SHP77 (cell line): ENCODE results near the gene KRTAP9-1.
"Not testable (repeated sequence)": the region's sequence is repeated elsewhere in the genome, so short reads cannot be mapped to it uniquely, and the experiment has no call there.

ENCODE experiments used
- DNase-seq, 2 experiments: peaks; one replicate each; lab custom pipeline; 2025; lab: John Stamatoyannopoulos, UW

Gene KRTAP9-1

DNA sequence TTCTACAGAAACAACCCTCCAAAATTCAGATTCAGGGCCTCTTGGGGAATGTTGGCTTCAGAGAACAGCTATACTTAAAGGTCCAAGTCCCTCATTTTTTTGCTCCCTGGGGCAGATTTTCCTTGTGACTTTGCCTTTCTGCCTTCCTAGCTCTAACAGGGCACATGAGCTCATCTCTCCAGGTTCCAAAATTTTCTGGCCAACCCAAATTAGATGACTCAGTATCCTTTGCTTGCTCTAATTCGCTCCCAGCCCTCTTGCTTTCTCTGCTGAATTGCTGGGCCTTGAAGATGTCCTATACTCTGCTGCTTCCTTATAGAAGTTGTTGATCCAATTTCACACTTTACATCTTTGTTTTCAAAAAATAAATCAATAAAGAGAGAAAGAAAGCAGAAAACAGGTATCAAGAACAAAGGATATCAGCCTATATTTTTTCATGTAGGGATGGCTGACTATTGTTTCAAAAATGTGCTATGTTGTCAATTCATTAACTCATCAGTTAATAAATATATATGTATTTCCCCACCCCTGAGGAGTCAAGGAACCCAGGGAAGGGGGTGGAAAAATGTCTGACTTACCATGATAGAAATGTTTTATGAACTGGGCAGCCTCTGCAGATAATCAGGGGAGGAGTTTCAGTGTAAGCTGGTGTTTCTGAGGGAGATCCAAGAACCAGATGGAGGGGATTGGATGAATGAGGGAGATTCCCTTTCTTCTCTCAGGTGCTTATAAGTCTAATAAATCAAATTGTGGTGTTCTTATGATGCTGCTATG, 10.7 kb upstream of the KRTAP9-1 start:
- DNase-seq: no peak

DNA sequence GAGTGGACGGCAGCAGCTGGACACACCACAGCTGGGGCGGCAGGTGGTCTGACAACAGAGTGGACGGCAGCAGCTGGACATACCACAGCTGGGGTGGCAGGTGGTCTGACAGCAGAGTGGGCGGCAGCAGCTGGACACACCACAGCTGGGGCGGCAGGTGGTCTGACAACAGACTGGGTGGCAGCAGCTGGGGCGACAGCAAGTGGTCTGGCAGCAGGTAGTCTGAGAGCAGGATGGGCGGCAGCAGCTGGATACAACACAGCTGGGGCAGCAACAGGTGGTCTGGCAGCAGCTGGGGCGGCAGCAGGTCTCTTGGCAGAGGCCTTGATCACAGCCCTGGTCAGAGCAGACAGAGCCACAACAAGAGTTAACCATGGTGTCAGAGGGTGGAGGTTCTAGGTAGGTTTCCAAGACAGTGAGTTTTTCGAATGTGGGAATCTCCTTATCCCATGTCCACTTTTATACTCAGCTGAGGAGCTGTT, 5.2 kb upstream of the KRTAP9-1 start, which contains the start of gene KRTAP4-1:
KRTAP4-1 (minus strand) TSS at position 432 of the 482 bp plus-strand sequence; CDS start at position 375, 57 bp downstream.
- no peak for DNase-seq

DNA sequence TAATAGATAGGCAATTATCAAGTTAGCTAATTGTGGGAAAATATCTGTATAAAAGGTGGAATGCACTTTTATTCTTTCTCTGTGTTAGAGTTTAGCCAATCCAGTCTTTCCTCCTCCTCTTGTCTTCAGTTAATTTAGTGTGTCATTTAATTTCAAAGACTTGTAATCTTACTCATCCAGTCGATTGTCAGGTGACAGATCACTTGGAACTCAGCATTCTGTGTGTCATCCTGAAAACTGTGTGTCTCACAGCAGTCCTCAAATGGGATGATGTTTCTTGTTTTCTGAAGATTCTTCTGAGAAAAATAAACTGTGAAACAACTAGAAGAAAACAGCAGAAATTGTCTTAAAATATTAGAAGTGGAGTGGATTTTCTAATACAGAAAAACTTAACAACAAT, 4.7 kb upstream of the KRTAP9-1 start:
- no peak for DNase-seq

DNA sequence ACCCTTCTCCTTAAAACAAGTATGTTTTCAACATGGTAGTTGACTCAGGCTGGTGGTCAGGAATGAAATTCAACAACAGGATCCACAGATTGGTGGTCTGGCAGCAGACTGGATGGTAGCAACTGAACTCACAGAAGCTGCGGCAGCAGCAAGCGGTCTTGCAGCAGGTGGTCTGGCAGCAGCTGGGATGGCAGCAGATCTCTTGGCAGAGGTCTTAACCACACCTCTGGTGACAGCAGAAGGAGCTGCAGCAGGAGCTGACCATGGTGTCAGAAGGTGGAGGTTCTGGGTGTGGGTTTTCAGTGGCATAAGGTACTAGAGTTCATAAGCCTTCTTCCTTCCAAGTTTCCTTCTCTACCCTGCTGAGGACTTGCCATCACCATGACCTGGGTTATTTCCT, 2.8 kb upstream of the KRTAP9-1 start:
- no peak for DNase-seq

DNA sequence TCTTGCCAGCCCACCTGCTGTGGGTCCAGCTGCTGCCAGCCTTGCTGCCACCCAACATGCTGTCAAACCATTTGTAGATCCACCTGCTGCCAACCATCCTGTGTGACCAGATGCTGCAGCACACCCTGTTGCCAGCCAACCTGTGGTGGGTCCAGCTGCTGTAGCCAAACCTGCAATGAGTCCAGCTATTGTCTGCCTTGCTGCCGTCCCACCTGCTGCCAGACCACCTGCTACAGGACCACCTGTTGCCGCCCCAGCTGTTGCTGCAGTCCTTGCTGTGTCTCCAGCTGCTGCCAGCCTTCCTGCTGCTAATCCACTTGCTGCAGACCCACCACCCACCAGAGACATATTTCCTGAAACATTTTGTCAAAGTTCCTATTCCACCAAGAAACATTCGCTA, 641 bp downstream of the KRTAP9-1 start:
- no peak for DNase-seq

DNA sequence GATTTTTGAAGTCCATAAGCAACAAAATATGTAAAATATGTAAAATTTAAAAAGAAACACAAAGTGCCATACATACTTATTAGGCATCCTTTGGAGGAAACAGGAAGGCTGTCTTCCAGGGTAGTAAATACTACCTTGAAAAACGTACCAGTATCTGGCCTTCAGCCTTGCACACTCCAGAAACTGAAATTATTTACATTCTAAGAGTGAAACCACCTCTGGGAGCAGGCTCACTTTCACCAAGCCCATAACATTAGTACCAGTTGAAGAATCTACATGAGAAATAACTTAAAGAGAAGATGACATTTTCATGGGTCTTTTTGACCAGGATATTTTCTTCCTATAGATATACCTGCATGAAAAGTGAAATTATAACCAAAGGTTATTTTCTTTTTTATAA, 6.4 kb downstream of the KRTAP9-1 start:
- no peak for DNase-seq

DNA sequence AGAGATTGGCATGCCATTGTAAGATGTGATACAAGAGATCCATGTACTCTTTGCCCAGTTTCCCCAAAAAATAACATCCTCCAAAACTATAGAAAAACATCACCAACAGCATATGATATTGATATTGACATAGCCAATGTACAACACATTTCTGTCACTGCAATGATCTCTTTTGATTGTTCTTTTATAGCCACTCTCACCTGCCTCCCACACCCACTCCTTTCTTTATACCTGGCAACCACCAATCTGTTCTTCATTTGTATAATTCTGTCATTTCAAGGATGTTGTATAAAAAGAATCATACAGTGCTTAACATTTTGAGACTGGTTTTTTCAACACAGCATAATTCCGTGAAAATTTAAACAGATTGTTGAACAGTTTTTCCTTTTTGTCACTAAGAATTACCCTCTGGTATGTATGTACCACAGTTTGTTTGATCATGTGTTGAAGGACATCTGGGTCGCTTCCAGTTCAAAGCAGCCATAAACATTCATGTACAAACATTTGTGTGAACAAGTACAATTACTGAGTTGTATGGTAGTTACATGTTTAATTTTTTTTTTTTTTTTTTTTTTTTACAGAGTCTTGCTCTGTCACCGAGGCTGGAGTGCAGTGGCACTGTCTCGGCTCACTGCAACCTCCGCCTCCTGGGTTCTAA, 9.9 kb downstream of the KRTAP9-1 start:
- no peak for DNase-seq

DNA sequence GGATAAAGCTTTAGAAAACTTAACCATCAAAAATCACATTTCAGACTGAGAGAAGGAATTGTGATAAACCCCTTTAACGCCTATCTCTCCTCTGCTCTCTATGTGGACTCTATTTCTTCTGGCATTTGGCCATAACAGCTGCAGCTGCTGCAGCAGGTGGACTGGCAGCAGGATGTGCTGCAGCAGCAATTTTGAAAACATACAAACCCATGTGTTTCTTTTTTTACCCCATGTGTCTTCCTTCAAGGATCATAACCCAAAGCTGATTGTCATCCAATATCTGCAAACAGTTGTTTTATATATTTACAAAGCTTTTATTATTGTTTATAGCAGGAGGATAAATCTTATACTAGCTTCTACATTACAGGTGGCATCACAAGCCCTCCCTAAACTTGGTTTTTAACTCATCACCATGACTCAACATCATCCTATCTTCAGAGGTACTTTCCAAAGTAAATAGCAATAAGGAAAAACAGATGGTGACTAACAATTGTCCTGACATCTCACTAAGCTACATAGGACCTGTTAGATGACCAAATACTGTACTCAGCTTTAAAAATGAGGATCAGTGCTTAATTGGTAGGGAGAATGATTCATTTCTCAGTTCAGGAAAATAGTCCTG, 22.3 kb downstream of the KRTAP9-1 start:
- DNase-seq: peak; percentile 28 to 31

DNA sequence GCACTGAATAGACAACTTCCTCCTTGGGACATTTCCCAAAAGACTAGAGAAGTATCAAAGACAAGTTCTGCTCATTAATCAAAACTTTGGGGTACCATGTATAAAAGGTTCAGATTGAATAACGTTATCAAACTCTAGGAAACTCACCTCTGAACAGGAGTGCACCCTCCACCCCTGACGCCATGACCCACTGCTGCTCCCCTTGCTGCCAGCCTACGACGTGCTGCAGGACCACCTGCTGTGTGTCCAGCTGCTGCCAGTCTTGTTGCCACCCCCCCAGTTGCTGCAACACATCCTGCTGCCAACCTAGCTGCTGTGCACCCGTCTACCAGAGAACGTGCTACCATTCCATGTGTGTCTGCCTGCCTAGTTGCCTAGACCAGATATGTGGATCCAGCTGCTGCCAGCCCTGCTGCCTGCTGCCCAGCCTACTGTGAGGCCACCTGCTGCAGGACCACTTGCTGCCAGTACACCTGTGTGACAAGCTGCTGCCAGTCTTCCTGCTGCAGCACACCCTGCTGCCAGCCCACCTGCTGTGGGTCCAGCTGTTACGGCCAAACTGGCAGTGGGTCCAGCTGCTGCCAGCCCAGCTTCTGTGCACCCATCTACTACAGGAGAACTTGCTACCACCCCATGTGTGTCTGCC, 23.0 kb downstream of the KRTAP9-1 start:
- peak in 1 of 2 experiments; percentile 11 for DNase-seq

DNA sequence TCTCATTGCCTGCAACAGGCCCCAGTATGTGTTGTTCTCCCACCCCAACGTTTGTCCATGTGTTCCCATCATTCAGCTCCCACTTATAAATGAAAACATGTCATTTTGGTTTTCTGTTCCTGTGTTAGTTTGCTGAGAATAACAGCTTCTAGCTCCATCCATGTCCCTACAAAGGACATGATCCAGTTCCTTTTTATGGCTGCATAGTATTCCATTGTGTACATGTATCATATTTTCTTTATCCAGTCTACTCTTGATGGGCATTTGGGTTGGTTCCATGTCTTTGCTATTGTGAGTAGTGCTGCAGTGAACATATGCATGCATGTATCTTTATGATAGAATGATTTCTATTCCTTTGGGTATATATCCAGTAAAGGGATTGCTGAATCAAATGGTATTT, 26.0 kb downstream of the KRTAP9-1 start:
- DNase-seq: no peak

DNA sequence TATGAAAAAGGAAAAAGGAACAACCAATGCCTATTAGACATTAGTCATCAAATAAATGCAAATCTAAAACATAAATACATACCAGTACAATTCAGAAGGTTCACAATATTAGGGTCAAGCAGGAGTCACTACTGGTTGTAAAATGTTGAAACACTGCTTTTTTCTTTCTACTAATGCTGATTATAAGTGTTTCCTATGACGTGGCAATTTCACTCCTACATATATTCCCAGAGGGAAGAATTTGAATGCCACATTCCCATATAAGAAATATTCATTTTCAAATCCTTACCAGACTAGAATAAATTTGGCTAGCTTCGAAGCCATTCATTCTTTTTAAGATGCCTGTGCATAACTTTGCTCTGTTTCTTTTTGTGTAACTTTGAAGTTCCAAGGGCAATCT, 34.1 kb downstream of the KRTAP9-1 start:
- no peak for DNase-seq

DNA sequence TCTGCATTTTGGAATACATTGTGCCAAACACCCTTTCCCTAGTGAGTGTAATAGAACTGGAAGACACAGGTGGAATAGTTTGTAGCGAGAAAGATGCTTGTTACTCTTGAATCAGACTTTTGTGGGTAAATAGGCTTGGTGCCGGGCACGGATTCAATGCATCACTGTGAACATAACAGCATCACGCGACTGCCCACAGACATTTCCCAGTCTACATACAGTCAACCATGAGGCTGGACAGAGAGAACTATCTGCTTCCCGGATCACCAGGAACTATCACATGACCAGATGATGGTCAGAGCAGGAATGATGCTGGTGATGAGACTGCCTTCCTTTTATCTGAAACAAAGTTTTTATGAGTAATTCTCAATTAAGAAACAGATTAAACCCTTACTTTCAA, 36.4 kb downstream of the KRTAP9-1 start:
- DNase-seq: no peak

DNA sequence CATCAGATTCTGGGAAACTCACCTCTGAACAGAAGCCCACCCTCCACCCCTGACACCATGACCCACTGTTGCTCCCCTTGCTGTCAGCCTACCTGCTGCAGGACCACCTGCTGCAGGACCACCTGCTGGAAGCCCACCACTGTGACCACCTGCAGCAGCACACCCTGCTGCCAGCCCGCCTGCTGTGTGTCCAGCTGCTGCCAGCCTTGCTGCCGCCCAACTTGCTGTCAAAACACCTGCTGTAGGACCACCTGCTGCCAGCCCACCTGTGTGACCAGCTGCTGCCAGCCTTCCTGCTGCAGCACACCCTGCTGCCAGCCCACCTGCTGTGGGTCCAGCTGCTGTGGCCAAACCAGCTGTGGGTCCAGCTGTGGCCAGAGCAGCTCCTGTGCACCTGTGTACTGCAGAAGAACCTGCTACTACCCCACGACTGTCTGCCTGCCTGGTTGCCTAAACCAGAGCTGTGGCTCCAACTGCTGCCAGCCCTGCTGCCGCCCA, 37.0 kb downstream of the KRTAP9-1 start, which contains the start of gene KRTAP9-2:
KRTAP9-2 (plus strand) TSS at position 51 of the 498 bp plus-strand sequence; CDS start at position 58, 7 bp downstream.
- not testable (repeated sequence) for DNase-seq

DNA sequence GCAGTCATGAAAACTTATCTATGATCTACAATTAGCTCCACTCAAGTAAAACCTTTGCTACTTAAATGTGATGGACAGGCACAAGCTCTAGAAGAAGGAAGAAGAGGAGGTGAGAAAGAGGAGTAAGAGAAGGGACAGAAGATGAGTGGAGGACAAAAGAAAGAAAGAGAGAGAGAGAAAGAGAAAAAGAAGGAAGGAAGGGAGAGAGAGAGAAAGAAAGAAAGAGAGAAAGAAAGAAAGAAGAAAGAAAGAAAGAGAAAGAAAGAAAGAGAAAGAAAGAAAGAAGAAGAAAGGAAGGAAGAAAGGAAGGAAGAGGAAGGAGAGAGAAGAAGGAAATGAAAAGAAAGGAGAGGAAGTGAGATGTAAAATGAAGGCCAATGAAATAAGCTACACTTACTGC, 40.4 kb downstream of the KRTAP9-1 start:
- no peak for DNase-seq

DNA sequence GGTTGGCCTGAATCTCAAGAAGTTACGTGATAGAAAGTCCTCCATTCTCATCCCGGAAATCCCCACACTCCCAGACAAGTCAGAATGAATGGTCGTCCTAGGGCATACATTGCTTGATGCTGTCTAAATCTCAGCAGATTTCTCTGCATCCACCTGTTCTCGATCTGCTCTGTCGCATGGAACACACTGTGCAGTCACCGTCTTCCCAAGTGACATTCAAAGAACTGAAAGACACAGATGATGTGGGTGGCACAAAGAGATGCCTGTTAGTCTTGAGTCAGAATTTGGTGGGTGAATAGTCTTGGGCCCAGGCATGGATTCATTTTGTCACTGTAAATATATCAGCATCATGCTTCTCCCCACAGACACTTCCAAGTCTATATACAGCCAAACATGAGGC, 42.0 kb downstream of the KRTAP9-1 start:
- no peak for DNase-seq

DNA sequence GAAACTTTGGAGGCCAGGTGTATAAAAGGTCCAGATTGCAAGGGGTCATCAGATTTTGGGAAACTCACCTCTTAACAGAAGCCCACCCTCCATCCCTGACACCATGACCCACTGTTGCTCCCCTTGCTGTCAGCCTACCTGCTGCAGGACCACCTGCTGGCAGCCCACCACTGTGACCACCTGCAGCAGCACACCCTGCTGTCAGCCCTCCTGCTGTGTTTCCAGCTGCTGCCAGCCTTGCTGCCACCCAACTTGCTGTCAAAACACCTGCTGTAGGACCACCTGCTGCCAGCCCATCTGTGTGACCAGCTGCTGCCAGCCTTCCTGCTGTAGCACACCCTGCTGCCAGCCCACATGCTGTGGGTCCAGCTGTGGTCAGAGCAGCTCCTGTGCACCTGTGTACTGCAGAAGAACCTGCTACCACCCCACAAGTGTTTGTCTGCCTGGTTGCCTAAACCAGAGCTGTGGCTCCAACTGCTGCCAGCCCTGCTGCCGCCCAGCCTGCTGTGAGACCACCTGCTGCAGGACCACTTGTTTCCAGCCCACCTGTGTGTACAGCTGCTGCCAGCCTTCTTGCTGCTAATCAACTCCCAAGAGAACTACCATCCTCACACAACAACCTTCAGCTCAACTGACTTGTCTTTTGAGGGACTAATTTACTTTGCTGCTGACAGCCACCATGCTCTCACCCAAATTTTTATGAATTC, 42.9 kb downstream of the KRTAP9-1 start, which contains the start of gene KRTAP9-3:
KRTAP9-3 (plus strand) TSS at position 51 of the 707 bp plus-strand sequence; CDS start at position 104, 53 bp downstream.
- not testable (repeated sequence) for DNase-seq

DNA sequence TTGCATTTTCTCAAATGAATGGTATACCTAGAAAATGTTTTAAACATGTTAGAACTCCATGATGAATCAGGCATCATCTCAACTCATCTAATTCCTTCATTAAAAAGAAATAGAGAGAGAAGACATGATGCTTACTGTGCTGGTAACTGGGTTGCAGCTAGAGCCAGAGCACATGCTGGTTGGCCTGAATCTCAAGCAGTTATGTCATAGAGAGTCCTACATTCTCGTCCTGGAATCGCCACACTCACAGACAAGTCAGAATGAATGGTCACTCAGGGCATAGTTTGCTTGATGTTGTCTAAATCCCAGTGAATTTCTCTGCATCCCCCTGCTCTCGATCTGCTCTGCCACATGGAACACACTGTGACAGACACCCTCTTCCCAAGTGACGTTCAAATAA, 47.4 kb downstream of the KRTAP9-1 start:
- DNase-seq: not testable (repeated sequence)

DNA sequence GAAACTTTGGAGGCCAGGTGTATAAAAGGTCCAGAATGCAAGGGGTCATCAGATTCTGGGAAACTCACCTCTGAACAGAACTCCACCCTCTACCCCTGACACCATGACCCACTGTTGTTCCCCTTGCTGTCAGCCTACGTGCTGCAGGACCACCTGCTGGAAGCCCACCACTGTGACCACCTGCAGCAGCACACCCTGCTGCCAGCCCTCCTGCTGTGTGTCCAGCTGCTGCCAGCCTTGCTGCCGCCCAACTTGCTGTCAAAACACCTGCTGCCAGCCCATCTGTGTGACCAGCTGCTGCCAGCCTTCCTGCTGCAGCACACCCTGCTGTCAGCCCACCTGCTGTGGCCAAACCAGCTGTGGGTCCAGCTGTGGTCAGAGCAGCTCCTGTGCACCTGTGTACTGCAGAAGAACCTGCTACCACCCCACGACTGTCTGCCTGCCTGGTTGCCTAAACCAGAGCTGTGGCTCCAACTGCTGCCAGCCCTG, 48.3 kb downstream of the KRTAP9-1 start, which contains the start of gene KRTAP9-8:
KRTAP9-8 (plus strand) TSS at position 51 of the 489 bp plus-strand sequence; CDS start at position 104, 53 bp downstream.
- DNase-seq: not testable (repeated sequence)
